Nephron progenitor cell (in vitro differentiated cells): ENCODE results near the gene URM1.

Source experiments
- DNase-seq: peaks from one replicate; pipeline ENCODE4 v3.0.0; 2021
- H3K27ac Mint-ChIP-seq: 2 replicates; pipeline ENCODE4 v1.8.0; 2021; ENCODE audit warnings: mild to moderate bottlenecking, moderate library complexity, mixed read lengths
- H3K27me3 Mint-ChIP-seq: 2 replicates; pipeline ENCODE4 v1.8.0; 2021; ENCODE audit warnings: mild to moderate bottlenecking, low read depth, mixed read lengths; ENCODE audit not compliant: poor library complexity
- H3K36me3 Mint-ChIP-seq: 2 replicates; pipeline ENCODE4 v1.8.0; 2021; ENCODE audit warnings: low read depth, mixed read lengths
- H3K4me1 Mint-ChIP-seq: 2 replicates; pipeline ENCODE4 v1.8.0; 2021; ENCODE audit warnings: mixed read lengths
- H3K4me3 Mint-ChIP-seq: 2 replicates; pipeline ENCODE4 v1.8.0; 2021; ENCODE audit warnings: mild to moderate bottlenecking, moderate library complexity, mixed read lengths
- H3K9me3 Mint-ChIP-seq: 2 replicates; pipeline ENCODE4 v1.8.0; 2021; ENCODE audit warnings: mild to moderate bottlenecking, moderate library complexity, mixed read lengths
- CTCF ChIP-seq: fragments of 200-600 bp; sonication (generic); IDR thresholded peaks from 2 replicates; pipeline ENCODE4 v1.5.0; 2021; ENCODE audit warnings: antibody characterized with exemption

URM1 gene

DNA sequence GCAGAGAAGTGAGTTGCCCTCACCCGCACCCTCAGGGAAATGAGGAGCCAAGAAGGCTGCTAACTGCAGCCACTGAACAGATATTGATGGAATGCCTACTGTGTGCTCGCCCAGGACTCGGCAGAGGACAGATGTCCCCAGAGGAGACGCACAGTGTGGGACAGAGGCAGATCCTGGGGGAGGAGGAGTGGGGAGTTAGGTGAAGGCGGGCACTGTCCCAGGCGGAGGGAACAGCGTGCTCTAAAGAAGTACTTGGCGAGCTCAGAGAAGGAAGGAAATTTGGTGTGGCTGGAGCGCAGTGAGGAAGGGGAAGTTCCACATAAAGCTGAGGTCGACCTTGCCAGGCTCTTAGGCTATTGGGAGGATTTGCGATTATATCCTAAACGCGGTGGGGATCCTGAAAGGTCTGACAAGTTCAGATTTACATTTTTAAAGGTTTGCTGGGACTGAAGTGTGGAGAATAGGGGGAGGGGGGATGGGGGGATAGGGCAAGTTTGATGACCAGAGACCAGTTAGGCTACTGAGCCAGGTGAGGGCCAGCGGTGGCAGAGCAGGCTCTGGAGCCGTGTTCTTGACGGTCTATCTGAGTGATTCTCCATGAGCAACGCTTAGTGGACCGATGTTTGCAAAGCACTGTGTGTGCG is 25.9 kb downstream of the URM1 start:
- no peak for TF ChIP-seq CTCF
- Mint-ChIP-seq H3K36me3 (no peaks in the 10 kb centered on the region), H3K27me3 (peaks cover 90% of the 10 kb centered on the region), H3K9me3 (no peaks in the 10 kb centered on the region), H3K4me1 (peaks cover 20% of the 10 kb centered on the region), H3K27ac (no peak overlapping the region), H3K4me3 (no peak overlapping the region)
- no peak for DNase-seq

GRCh38 chr9:128397831-128398230 is 26.7 kb downstream of the URM1 start:
- no peak overlapping the region for H3K27ac Mint-ChIP-seq
- no peaks in the 10 kb centered on the region for H3K9me3 Mint-ChIP-seq
- no peak for TF ChIP-seq CTCF
- peaks cover 18% of the 10 kb centered on the region for H3K4me1 Mint-ChIP-seq
- no peak for DNase-seq
- H3K4me3 Mint-ChIP-seq: no peak overlapping the region
- H3K36me3 Mint-ChIP-seq: no peaks in the 10 kb centered on the region
- peaks cover 84% of the 10 kb centered on the region for H3K27me3 Mint-ChIP-seq

DNA sequence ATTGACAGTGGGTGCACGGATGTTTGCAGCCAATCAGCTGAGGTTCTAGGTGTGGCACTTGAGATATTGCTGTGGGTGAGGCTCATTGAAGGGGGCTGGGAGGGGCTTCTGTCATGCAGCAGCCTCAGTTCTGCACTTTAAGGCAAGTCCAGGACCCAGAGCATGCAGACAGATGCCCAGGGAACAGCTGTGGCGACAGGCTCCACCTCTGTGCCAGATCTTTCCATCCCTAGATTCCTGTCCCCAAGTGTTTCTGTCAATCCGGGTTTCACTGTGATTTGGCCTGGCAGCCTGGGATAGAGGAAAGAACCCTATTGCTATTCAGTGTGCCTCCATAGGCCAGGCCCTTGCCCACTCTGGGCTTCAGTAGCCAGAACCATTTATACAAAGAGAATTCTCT is 28.7 kb downstream of the URM1 start:
- no peak for TF ChIP-seq CTCF
- no peaks in the 10 kb centered on the region for H3K9me3 Mint-ChIP-seq
- no peaks in the 10 kb centered on the region for H3K36me3 Mint-ChIP-seq
- no peak for DNase-seq
- no peak overlapping the region for H3K4me3 Mint-ChIP-seq
- peaks cover 12% of the 10 kb centered on the region for H3K4me1 Mint-ChIP-seq
- H3K27me3 Mint-ChIP-seq: peaks cover 69% of the 10 kb centered on the region
- H3K27ac Mint-ChIP-seq: no peak overlapping the region

DNA sequence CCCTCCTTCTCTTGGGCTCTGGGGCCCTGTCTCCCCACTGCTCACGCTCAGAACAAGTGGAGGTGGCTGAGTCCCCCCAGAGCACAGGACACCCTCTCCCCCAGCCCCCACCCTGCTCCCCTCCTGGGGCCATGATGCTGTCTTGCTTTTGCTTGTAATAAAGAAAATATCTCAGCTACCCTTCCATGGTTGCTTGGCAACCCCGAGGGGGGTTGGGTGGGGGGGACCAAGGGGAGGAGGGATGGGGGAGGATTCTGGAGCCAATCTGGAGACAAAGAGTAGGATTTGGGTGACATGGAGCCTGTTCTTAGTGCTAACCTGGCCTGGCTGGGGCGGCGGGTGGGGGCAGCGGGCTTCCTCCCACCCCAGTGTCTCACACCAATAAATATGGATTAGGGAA is 33.4 kb downstream of the URM1 start:
- Mint-ChIP-seq H3K4me1 (peaks cover 35% of the 10 kb centered on the region), H3K4me3 (no peak overlapping the region), H3K27me3 (peaks cover 30% of the 10 kb centered on the region), H3K36me3 (no peaks in the 10 kb centered on the region), H3K27ac (no peak overlapping the region), H3K9me3 (no peaks in the 10 kb centered on the region)
- no peak for TF ChIP-seq CTCF
- DNase-seq: no peak

DNA sequence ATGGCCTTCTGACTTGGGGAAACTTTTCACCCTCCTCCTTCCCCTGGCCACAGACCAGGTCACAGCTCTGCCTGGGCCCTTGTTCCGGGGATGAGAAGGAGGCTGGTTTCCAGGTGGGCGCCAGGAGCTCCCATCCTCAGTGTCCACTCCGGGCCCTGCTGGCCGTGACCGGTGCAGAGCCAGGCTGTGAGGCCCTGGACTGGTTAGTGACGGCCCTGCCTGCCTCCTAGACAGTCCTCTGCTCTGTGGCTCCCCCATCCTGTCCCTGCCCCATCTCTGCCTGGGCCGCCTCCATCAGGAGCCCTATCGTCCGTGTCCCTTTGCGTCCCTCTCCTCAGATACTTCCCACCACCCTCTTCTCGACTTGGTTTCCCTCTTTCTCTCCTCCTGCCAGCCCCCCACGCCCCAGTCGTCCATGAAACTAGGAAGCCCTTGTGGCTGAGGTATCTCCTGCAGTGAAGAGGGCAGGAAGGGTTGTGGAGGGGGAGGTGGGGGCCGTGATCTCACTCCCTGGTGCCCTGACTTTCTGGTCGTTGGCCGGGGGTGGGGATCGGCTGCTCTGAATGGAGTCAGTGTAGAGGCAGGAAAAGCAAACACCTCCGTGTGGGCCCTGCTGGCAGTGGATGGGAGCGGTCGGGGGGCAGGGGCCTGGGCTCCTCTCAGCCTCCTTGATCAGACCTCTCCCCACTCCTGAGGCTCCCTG is 34.1 kb downstream of the URM1 start:
- Mint-ChIP-seq H3K27me3 (peaks cover 23% of the 10 kb centered on the region), H3K4me1 (peaks cover 42% of the 10 kb centered on the region), H3K9me3 (no peaks in the 10 kb centered on the region), H3K36me3 (no peaks in the 10 kb centered on the region), H3K4me3 (peak overlapping the region; percentile 21), H3K27ac (peak overlapping the region; percentile 49)
- no peak for DNase-seq
- no peak for TF ChIP-seq CTCF

DNA sequence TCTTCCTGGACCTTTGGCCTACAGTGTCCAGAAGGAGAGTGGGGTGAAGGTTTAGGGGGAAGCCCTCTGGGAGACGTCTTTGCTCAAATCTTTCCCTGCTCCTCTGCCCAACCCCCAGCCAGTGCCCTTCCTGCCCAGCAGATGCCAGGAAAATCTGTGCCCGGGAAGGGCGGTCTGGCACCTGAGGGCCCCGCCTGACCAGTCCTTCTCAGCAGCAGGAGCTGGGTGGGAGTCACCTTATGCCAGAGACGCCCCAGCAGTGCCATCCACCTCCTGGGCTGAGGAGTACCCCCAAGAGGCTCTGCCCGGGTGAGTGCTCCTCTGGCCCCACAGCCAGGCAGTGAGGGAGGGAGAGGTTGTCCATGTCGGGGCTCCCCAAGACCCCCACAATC is 34.6 kb downstream of the URM1 start:
- no peak overlapping the region for H3K27ac Mint-ChIP-seq
- H3K4me3 Mint-ChIP-seq: no peak overlapping the region
- DNase-seq: no peak
- H3K4me1 Mint-ChIP-seq: peaks cover 43% of the 10 kb centered on the region
- no peaks in the 10 kb centered on the region for H3K9me3 Mint-ChIP-seq
- no peaks in the 10 kb centered on the region for H3K36me3 Mint-ChIP-seq
- no peak for TF ChIP-seq CTCF
- H3K27me3 Mint-ChIP-seq: peaks cover 19% of the 10 kb centered on the region
